Measurements from ENCODE around the gene CTH.

GRCh38 chr1:70396607-70397006 is 14.5 kb upstream of the CTH start:
- no peak for TF ChIP-seq EZH2 (IDR thresholded peaks at IDR 0.05; ENCODE audit: low read length, missing control alignments)
- no peak for TF ChIP-seq CTCF (conservative IDR thresholded peaks at IDR 0.05 in 1 of 2, IDR thresholded peaks at IDR 0.05 in 1 of 2; ENCODE audit: low read depth in 1 of 2, low read length in 2 of 2)

All from fibroblast of lung (primary cell).